D341Med (cell line): ENCODE data around the gene NEMF.
"Not testable (repeated sequence)": the region's sequence is repeated elsewhere in the genome, so short reads cannot be mapped to it uniquely, and the experiment has no call there.

Source experiments
- DNase-seq: peaks from one replicate; pipeline ENCODE4 v3.0.0; 2012; ENCODE audit warnings: low spot score

NEMF gene

GRCh38 chr14:49745191-49745590 lies 107.4 kb downstream of the NEMF start:
- no peak for DNase-seq

GRCh38 chr14:49735669-49736068 lies 116.9 kb downstream of the NEMF start:
- DNase-seq, result not testable (repeated sequence)

GRCh38 chr14:49733836-49734235 lies 118.8 kb downstream of the NEMF start:
- DNase-seq, result no peak

GRCh38 chr14:49732896-49733295 lies 119.7 kb downstream of the NEMF start:
- no peak for DNase-seq
